AG08396 (cell line): ENCODE data around the gene MN1.

Source experiments
- DNase-seq: peaks from one replicate; pipeline ENCODE4 v3.0.0; 2012; ENCODE audit warnings: low spot score, mixed read lengths

The MN1 gene

DNA sequence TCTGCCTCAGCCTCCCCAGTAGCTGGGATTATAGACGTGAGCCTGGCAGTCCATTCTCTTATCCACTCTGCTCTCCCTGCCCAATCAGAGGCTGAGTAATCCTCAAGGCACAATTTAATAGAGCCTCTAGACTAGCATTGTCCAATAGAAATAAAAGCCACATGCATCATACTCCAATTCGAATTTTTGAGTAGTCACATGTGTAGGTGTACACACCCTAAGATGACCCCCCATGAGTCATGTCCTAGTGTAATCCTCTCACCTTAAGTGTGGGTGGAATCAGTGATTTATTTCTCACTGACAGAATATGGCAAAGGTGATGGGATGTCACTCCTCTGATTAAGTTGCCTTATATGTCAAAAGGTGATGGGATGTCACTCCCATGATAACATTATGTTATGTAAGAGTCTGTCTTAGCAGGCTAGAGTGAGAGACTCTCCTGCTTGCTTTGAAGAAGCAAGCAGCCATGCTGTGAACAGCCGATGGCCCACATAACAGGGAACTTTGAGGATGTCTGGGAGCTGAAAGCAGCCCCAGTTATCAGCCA is 61.3 kb downstream of the MN1 start:
- no peak for DNase-seq

DNA sequence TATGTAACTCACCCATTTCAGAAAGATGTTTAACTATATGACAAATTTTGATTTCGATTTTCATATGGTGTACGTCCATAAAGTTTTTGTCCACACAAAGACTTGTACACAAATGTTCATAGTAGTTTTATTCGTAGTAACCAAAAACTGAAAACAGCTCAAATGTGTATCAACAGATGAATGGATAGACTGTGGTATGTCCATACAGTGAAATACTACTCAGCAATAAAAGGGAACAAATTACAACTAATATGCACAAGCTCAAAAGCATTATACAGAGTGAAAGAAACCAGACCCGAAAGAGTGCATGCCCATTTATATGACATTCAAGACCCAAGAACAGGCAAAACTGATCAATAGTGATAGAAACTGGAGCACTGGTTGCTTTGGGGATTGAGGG is 64.0 kb downstream of the MN1 start:
- DNase-seq, result no peak

DNA sequence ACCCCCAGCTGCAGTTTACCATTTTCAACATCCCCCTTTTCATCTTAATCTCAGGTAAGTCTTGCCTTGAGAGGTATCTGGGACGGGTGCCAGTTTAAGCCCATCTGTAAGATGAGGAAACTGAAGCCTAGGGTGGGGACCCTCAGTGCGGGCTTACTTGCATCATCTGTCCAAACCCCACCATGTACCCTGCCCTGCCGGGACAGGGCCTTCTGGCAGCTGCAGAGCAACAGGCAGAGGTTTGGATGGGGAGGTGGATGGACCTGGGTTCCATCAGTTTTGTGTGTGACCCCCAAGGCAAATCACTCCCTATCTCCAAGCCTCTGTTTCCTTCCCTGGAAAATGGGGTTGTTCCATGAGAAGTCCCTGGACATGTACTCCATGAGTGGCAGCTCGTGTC is 67.5 kb downstream of the MN1 start:
- DNase-seq, result no peak

DNA sequence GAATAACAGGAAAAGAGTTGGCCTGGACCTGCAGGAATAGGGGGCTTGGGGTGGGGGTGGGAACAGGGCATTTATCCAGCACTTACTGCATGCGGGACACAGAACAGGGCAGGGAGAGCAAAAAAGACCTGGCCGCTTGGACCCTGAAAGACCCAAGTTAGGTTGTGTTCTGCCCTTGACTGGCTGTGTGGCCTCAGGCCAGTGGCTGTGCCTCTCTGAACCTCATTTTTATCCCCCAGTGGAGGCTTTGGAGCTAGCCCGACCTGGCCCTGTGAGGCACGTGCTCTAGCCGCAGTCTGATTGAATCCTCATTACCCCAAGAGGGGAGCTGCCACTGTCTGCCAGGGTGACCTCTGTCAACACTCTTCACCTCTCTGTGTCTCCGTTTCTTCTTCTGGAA is 68.7 kb downstream of the MN1 start:
- DNase-seq, result no peak

DNA sequence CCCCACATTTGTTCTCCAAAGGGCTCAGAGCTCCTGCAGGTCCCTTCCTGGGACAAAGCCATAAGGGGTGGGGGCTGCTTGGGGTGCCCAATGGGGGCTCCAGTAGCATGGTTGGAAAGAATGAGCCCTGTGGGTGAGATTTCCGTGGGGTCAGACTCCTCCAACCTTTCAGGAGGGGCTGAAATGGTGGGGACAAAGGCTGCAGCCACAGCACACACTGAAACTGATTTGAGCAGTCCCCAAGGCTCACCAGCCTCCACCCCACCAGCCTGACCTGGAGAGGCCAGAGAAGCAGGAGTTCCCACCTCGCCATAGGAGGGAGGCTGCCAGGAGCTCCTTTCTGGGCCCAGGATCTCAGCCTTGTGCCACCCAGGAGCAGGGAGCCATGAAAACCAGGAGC is 69.2 kb downstream of the MN1 start:
- DNase-seq, result no peak

DNA sequence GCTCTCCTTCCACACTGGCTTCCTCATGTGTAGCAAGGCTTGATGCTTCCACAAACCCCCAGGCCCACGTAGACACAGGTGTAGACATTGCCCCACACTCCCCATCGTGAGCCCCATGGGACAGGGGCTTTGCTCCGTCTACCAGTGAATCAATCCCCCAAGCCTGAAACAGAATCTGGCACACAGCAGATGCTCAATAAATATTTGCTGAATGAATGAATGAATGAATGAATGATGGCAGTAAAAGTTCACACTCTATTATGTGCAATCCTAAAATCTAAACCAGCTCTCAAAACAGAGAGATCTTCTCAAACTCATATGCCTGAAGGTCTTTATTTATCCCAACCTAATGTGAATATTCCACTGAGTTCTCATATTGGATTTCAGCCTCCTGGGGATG is 69.9 kb downstream of the MN1 start:
- no peak for DNase-seq

DNA sequence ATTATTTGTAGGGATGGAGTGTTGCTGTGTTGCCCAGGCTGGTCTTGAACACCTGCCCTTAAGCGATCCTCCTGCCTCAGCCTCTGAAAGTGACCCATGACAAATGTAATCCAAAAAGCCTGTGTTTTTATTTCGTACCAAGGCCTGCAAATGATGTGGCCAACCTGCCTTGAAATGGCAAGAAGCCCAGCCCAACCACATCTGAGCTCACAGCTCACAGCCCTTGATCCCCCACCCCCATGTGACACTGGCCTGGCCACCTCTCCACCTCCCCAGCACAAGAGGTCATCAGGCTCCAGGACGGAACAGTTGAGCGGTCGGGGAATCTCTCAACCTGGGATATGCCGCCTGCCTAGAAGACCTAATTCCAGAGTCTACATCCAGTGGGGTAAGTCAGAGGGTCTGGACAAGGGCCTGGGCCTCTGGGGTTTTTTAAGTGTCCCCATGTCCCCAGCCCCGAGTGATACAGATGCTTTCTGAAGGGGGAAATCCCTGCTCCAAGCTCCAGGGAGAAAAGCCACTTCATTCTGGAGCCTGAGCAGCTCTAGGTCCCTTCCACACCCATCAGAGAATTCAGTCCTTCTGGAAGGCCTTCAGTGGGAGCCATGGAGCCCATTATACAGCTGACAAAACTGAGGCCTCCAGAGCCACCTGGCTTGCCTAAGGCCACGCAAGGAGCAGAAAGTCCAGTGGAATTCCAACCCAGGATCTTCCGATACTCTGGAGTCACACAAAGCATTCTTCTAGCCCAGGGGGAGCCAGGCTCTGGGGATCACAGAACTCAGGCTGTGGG is 70.7 kb downstream of the MN1 start:
- no peak for DNase-seq

DNA sequence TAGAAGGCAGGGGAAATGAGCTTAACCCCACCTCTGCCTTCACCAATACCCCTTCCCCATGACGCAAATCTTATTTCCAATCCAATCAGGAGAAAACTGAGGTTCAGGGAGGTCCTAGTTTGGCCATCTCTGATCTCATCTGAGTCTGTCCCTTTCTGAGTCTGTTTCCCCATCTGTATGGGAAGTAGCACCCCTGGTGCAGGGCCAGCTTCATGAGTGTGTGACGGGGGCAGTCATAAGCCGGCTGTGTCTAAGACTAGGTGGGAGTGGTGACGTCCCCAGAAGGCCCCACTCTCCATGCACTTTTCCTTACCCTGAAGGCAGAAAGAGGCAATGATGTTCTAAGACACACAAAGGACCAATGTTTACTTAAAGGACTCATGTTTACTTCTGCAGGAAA is 72.3 kb downstream of the MN1 start:
- no peak for DNase-seq

DNA sequence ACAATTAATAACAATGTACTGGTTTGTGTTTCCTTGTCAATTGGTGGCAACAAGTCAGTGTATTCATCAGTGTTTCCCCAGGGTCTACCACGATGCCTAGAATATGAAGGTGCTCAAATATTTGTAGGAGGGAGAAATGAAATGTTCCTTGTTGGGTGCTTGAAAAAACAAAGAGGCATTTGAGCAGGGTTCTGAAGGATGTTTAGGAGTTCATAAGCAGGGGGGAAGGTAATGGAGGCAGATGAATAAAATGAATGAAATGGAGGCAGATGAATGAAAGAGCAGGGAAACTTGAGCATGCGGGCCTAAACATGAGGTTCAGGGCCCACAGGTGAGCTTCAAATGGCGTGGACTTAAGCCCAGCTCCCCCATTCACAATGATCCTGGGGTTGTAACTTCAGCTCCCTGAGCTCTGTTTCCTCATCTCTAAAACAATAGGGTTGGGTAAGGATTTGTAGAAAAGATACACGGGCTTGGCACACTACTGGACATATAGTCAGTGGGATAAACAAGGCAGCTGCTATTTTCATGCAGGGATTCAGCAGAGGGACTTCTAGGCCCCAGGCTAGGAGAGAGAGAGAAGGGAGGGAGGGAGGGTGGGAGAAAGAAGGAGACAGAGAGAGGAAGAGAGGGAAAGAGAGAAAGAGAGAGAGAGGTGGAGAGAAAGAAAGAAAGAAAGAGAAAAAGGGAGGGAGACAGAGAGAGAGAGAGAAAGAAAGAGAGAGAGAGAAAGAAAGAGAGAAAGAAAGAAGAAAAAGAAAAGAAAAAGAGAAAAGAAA is 73.7 kb downstream of the MN1 start:
- no peak for DNase-seq

DNA sequence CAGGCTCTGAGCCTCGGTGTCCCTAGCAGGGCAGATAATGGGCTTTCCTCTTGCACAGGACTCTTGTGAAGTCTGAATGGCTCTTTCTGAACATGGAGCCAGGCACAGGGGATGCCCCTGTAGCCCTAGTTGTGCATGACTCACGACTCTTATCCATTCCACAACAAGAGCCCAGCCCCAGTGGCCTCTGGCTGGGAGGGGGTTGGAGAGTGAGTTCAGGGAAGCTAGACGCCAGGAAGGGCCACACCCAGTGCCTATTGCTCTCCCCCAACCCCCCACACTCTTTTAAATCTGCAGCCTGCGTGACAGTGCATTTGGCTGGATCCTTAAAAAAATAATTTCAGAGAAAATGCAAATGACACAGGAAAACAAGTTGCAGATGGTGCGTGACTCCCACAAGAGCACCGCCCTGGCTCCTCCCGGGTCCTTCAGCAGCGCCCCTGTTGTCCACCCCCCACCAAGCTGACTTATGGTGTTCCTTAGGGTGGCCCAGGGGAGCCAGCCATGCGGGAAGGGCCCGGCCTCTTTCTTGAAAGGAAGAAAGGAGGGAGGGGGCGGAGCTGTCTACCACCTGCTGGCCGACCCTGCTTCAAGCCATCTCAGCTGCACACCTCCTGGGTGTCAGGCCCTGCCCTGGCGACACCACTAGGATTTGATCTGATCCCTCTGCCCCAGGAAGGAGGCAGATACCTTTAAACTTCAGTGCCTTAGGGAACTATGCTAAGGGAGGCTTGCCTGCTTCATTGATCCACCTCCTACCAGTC is 74.7 kb downstream of the MN1 start:
- peak; percentile 42 for DNase-seq

DNA sequence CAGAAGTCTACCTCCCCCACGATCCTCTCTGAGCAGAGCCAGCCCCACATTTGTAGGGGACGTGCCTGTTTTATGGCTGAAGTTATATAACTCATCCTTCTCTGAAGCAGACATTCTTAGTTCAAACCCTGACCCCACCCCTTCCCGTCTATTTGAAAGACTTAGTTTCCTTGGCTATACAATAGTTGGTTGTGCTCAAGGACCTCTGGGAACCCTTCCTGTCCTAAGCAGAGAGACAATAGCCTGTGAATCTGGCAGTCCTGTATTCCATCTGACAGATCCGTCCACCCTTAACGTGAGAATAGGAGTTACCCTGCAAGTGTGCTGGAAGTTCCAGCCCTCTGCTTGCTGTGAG is 75.2 kb downstream of the MN1 start:
- no peak for DNase-seq

DNA sequence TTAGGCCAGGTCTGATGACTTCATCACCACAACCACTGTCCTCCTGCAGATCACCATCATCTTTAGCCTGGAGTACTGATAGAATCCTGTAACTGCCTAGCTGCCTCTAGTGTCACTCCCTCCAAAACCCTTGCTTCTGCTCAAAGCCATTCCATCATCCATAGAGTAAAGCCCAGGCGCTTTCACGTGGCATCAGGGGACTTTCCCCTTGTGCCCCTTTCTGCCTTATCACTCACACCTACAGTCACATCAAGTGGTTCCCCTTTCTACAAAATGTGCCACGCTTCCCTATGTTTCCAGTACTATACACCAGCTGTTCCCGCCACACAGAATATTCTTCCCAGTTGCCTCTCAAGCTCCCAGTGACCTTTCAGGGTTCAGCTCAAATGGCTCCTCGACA is 75.9 kb downstream of the MN1 start:
- DNase-seq, result no peak

DNA sequence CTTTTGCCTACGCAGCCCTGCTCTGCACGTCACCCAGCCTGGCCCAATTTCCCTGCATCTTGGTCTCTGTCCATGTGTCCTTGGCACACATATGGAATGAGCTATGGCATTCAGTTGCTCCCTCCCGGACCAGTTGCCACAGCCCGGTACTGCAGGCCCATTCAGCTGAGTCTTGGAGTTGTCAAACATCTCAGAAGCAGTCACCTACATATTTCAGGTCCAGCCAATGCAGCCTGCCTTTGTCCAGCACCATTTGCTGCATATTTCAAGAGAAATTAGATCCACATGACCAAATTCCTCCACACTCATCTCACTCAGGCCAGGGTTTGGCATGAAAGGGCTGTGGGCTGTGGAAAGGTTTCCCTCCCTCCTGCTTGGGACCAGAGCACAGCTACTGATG is 76.8 kb downstream of the MN1 start:
- DNase-seq, result peak; percentile 34

DNA sequence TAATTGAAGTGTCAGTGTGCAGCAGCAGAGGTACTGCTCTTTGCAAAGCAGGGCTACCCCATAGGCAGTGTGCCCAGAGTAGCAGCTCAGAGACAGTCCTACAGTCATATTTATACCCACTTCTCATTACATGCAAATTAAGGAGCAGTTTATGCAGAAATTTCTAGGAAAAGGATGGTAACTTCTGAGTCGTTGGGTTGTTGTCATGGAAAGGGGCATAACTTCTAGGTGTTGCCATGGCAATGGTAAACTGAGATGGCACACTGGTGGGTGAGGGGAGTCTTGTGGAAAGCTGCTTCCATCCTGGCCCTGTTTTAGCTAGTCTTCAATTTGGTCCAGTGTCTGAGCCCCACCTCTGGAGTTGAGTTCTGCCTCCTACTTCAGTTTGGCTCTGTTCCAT is 77.4 kb downstream of the MN1 start:
- no peak for DNase-seq

DNA sequence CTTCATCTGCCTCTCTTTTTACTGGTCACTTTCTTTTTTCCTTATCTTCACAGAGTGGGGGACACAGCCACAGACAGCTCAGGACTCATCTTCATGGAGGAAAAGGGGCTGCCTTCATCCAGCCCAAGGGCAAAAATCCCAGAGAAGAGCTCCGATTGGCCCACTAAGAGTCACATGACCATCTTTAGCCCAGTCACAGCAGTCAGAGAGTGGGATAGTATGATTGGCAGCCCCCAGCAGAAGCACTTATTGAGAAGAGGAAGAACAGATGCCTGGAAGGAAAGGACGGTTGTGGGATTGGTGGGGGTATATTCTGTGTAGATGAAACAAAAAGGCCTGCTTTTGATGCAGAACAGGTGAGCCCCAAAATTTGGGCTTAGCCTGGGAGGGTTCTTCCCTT is 77.8 kb downstream of the MN1 start:
- DNase-seq, result no peak

DNA sequence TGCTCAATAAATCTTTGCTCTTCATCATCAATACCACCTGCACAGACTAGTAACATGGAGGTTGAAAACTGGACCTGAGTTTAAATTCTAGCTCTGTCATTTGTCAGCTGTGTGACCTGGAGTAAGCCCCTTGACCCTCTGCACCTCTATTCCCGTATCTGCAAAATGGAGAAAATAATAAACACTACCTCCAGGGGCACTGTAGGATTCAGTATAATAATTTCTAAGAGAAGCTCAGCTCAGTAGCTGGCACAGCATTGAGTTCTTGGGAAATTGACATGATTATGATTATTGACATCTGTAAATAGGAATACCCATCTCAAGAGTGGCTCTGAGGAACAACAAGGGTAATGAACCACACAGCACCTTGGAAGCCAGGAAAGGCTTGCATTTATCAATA is 78.4 kb downstream of the MN1 start:
- no peak for DNase-seq

DNA sequence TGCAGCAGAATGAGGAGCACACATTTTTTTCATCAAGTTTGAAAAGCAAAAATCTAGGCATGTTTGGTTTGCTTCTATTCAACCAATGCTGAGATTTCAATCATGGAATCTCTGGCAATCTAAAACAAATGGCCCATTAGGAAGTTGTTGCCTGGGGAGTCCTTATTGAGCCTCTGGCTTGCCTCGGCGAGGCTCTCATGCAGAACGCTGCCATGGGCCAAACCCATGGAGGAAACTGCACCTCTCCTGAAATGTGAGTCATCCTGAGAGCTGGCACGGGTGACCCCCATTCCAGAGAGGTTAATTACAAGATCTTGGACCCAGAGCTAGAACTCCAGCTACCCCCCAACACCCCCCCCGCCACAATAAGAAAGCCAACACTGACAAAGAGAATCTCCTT is 80.7 kb downstream of the MN1 start:
- no peak for DNase-seq

DNA sequence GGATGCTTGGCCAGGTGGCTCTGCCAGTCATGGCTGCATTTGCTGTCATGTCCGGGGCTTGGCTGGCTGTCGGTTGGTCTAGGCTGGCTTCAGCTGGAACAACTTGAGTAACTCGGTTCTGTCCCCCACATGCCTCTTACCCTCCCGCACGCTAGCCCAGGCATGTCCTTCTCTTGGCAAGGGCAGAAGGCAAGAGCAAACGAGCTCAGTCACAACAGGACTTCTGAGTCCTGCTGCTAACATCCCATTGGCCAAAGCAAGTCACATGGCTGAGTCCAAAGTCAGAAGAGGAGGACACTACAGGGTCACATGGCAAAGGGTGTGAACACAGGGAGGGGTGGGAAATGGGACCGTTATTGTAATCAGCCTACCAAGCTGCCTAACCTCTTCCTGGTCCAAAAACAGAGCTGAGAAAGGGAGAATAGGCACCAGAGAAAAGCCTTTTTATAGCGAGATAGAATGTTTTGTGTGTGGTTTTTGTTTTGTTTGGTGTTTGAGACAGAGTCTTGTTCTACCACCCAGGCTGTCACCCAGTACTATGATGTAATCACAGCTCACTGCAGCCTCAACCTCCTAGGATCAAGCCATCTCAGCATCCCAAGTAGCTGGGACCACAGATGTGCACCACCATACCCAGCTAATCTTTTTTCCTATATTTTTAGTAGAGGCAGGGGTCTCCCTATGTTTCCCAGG is 81.9 kb downstream of the MN1 start:
- peak; percentile 44 for DNase-seq

DNA sequence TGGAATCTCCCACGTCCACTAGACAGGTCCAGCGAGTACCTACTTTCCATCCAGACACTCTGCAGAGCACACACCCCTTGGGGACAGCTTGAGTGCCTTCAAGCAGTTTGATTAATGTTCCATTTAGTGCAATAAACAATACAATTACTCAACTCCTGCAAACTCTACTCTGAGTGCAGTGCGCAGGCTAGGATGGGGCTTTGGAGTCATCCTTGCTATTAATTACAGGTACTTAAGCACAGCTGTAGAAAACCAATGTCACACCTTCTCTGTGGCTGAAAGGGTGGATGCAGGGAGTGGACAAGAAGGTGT is 82.6 kb downstream of the MN1 start:
- DNase-seq, result no peak

DNA sequence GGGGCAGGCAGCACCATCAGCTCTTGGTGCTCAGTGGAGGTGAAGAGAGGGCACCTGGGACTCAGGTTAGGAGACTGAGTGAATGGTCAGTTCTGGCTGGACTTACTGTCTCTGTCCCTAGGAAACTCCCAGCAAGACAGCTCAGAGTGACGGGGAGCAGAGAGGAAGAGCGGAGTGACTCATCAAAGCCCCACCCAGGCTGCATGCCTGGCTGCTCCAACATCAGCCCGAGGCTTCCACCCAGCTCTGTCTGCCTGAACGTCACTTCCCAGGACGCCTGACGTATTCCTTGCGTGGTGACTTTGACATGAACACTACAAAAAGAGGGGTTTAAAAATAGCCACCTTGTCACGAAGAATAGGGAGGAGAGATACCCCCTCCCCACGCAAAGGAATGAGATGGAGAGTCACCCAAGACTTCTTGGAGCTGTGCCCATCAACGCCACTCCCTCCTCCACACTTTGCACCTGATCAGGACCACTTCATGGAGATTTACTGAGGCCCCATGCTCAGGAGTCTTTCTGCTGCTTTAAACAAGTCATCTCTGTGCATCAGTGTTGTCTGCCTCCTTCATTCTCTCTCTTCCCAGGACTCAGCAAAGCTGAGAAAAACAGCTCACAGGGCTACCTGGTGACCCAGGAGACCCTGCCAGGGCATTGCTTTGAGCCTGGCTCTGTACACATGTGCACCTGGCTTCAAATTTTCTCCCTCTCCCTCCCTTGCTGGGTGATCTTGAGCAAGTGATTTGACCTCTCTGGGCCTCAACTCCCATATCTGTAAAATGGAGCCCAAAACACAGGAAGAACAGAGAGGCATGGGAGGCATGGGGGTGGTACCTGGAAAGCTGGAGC is 83.1 kb downstream of the MN1 start:
- peak; percentile 95 for DNase-seq

DNA sequence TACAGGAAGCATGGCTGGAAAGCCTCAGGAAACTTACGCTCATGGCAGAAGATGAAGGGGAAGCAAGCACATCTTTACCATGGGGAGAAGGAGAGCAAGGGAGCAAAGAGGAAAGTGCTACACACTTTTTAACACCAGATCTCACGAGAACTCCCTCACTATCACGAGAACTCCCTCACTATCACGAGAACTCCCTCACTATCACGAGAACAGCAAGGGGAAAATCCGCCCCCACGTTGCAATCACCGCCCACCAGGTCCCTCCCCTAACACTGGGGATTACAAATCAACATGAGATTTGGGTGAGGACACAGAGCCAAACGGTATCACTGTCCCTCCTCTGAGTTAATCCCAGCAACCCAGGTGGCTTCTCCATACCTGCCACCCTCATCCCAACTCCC is 84.5 kb downstream of the MN1 start:
- DNase-seq, result no peak
